ENCODE results near the gene EDEM1.

Gene EDEM1

GRCh38 chr3:5264093-5264600 is 76.6 kb downstream of the EDEM1 start:
- in situ Hi-C loops (cut with HindIII; ENCODE audit: low sequenced_read_pairs) = no loop called here

- in situ Hi-C loops (cut with HindIII; ENCODE audit: low sequenced_read_pairs) = loop anchor here (5.0 kb wide), 1 partner anchor 97 kb away; no protein-coding TSS in a partner anchor
Observed at GRCh38 chr3:5264896-5265770, 77.6 kb downstream of the EDEM1 start.

DNA sequence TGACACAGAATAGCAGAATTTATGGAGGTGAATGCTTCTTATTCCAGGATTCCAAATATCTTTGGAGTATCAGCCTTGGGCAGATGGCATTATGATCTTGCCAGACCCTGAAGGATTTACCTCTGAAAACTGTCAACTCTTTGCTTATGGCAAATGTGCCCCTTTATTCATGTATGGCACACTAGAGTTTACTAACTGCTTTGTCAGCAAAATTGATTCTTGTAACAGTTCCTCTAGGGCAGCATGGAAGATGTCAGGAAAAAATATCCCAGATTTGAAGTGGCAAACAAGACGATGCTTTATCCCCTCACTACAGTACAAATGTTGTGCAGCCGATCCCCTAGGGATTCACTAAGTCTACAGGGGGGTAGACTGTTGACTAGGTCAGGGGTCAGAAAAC is 79.7 kb downstream of the EDEM1 start:
- in situ Hi-C loops (cut with HindIII; ENCODE audit: low sequenced_read_pairs) = loop anchor here (5.0 kb wide), 1 partner anchor 95 kb away; no protein-coding TSS in a partner anchor

DNA sequence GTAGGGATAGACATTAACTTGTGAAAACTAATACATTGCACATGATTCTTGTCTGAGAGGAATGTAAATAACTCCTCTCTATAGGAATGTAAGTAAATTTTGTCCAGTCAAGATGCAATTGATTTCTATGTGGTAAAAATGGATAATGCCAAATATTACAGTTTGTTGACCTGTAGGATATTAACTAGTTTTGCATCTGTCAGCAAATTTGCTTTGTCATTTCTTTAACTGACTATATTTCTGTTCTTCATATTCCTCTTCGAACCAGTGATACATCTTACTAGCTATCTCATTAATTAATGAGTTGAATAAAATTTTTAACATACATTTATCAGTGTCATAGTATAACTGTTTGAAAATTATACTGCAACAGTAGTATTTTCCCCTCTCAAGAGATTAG is 80.4 kb downstream of the EDEM1 start:
- in situ Hi-C loops (cut with HindIII; ENCODE audit: low sequenced_read_pairs) = loop anchor here (5.0 kb wide), 1 partner anchor 94 kb away; no protein-coding TSS in a partner anchor

Data from endothelial cell of hepatic sinusoid (primary cell).